ENCODE data around the gene OLFM1. TPM values are rescaled to one million over a fixed set of nuclear protein-coding genes. Genes with fewer than 3 reads are reported as not detected.

The OLFM1 gene
- total and polyA plus RNA-seq, 2 experiments from 2014 or later, result 2.4 to 3.8 TPM

DNA sequence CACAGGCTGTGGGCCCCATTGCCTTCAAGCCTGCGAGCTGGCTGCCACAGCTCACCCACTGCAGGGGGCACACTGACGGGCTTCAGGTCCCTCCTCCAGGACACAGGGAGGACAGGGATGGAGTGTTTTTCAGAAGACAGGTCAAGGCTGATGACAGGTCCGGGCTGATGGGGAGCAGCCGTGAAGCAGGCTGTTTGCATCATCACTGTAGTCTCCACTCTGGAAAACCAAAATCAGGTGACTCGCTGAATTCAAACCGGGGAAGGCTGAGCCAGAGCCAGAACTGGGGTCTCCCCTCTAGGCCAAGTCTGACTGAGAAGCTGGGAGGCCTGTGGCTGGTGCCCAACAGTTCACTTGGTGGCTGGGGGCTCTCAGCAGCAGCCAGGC, 48.5 kb downstream of the OLFM1 start:
- no peak for TF ChIP-seq CTCF (IDR thresholded peaks at IDR 0.05; ENCODE audit: low read depth, low read length)
- Histone ChIP-seq H3K4me1 (ENCODE audit: low read depth) (peaks cover 12% of the 10 kb centered on the region), H3K27me3 (no peaks in the 10 kb centered on the region), H3K4me3 (no peak overlapping the region), H3K36me3 (no peaks in the 10 kb centered on the region), H3K9me3 (ENCODE audit: low read depth) (no peaks in the 10 kb centered on the region), H3K27ac (peak overlapping the region; percentile 47)
- peak in 1 of 2 donors; percentile 48 for DNase-seq (ENCODE audit: low read depth in 1 of 2, low spot score in 1 of 2)

DNA sequence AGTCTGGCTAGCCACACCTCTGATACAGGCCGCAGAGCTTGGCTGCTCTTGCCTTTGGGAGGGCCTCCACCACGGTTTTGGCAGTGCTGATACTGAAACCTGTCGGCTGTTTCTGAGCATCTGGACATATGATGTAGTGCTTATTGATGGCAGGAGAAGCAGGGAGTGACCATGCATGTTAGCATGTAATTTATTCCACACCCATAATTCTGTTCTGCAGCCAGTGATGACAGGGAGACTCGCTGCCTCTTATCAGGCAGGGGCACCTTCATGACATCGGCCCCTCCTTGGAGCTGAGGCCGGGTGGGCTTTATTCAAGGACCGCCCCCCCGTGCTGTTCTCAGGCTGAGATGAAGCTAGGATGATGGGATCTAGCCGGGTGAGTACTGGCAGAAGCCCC, 49.0 kb downstream of the OLFM1 start:
- Histone ChIP-seq H3K27ac (peak overlapping the region; percentile 47), H3K4me1 (ENCODE audit: low read depth) (peaks cover 12% of the 10 kb centered on the region)
- TF ChIP-seq CTCF (IDR thresholded peaks at IDR 0.05; ENCODE audit: low read depth, low read length), result no peak

GRCh38 chr9:135136991-135137832, 49.7 kb downstream of the OLFM1 start:
- Histone ChIP-seq H3K27ac (no peak overlapping the region), H3K4me1 (ENCODE audit: low read depth) (peaks cover 12% of the 10 kb centered on the region), H3K9me3 (ENCODE audit: low read depth) (no peaks in the 10 kb centered on the region), H3K27me3 (no peaks in the 10 kb centered on the region), H3K36me3 (no peaks in the 10 kb centered on the region), H3K4me3 (no peak overlapping the region)
- peak; percentile 33 to 58 for DNase-seq (ENCODE audit: low read depth in 1 of 2, low spot score in 1 of 2)
- no peak for TF ChIP-seq CTCF (IDR thresholded peaks at IDR 0.05; ENCODE audit: low read depth, low read length)

More for the DNA sequence above, 49.0 kb downstream of the OLFM1 start:
- Histone ChIP-seq H3K27me3 (no peaks in the 10 kb centered on the region), H3K36me3 (no peaks in the 10 kb centered on the region), H3K4me3 (no peak overlapping the region), H3K9me3 (ENCODE audit: low read depth) (no peaks in the 10 kb centered on the region)
- DNase-seq (ENCODE audit: low read depth in 1 of 2, low spot score in 1 of 2), result no peak

- no peak for TF ChIP-seq CTCF (IDR thresholded peaks at IDR 0.05; ENCODE audit: low read depth, low read length)
- no peak overlapping the region for H3K4me3 ChIP-seq
- DNase-seq (ENCODE audit: low read depth in 1 of 2, low spot score in 1 of 2), result no peak
- H3K4me1 ChIP-seq (ENCODE audit: low read depth), result peaks cover 12% of the 10 kb centered on the region
- H3K9me3 ChIP-seq (ENCODE audit: low read depth), result no peaks in the 10 kb centered on the region
- no peaks in the 10 kb centered on the region for H3K27me3 ChIP-seq
- no peaks in the 10 kb centered on the region for H3K36me3 ChIP-seq
- no peak overlapping the region for H3K27ac ChIP-seq
Observed at GRCh38 chr9:135138078-135138855, 50.8 kb downstream of the OLFM1 start.

DNA sequence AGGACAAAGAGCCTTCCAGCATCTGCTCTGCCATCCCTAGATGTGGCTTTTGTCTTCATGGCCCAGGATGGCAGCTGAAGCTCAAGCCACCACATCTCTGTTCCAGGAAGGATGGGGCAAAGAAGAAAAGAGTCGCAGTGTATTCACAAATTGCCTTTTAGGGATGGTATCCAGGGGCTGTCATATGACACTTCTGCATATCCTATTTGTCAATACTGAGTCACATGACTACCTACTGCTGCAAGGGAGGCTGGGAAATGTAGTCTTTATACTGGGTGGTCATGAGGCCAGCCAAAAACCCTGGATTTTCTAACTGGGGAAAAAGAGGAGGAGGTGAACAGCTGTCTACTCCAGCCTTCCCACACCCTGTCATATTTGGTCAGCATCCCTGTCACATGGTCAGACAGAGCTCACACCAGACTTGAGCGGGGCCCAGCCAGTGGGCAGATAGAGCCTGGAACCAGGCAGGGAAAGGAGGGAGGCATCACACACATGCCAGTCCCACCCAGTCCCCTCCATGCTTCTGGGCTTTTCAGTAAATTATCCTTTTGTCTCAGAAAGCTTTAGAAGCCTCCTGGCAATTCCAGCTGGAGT, 52.0 kb downstream of the OLFM1 start:
- no peak for DNase-seq (ENCODE audit: low read depth in 1 of 2, low spot score in 1 of 2)
- no peaks in the 10 kb centered on the region for H3K36me3 ChIP-seq
- H3K27ac ChIP-seq, result no peak overlapping the region
- H3K9me3 ChIP-seq (ENCODE audit: low read depth), result no peaks in the 10 kb centered on the region
- H3K4me1 ChIP-seq (ENCODE audit: low read depth), result peaks cover 12% of the 10 kb centered on the region
- no peak for TF ChIP-seq CTCF (IDR thresholded peaks at IDR 0.05; ENCODE audit: low read depth, low read length)
- H3K4me3 ChIP-seq, result no peak overlapping the region
- no peaks in the 10 kb centered on the region for H3K27me3 ChIP-seq

All from cardiac muscle cell (in vitro differentiated cells and primary cell).